Thoracic aorta (tissue), 2 donors: ENCODE measurements around the gene MAN1B1. TPM values are rescaled to one million over a fixed set of nuclear protein-coding genes. Genes with fewer than 3 reads are reported as not detected.

Experiments
- ATAC-seq: fragments of 150-250 bp; one replicate; pipeline ENCODE4 v1.8.0; 2017; ENCODE audit warnings: low read depth; ENCODE audit not compliant: insufficient number of reproducible peaks, low FRiP score
- DNase-seq: peaks from one replicate; pipeline ENCODE4 v3.0.0-alpha.2; 2020; ENCODE audit warnings: low spot score
- H3K27ac ChIP-seq, 2 donors: fragments of 200-600 bp; sonication (generic); 1 replicate in 1 of 2; 2 replicates in 1 of 2; pipeline ENCODE4 v1.5.1; 2016; ENCODE audit warnings: mild to moderate bottlenecking in 2 of 2, moderate library complexity in 2 of 2
- H3K27me3 ChIP-seq: fragments of 200-600 bp; sonication (generic); replicated peaks from 2 replicates; pipeline ENCODE4 v1.6.0; 2016; ENCODE audit warnings: mild to moderate bottlenecking; ENCODE audit not compliant: insufficient read depth
- H3K36me3 ChIP-seq: fragments of 200-600 bp; sonication (generic); one replicate; pipeline ENCODE4 v1.5.1; 2016
- H3K4me1 ChIP-seq, 2 donors: fragments of 200-600 bp; sonication (generic); 1 replicate in 1 of 2; 2 replicates in 1 of 2; pipeline versions ENCODE4 v1.5.1 to v1.6.0; 2016; ENCODE audit warnings: low read depth in 2 of 2, mild to moderate bottlenecking in 1 of 2; ENCODE audit not compliant: control insufficient read depth in 1 of 2
- H3K4me3 ChIP-seq: fragments of 200-600 bp; sonication (generic); 2 replicates; pipeline ENCODE4 v1.5.1; 2016; ENCODE audit warnings: mild to moderate bottlenecking
- H3K9me3 ChIP-seq: fragments of 200-600 bp; sonication (generic); 2 replicates; pipeline ENCODE4 v1.5.1; 2016
- CTCF ChIP-seq: fragments of 200-600 bp; sonication (generic); IDR thresholded peaks from one replicate; pipeline ENCODE4 v1.5.1; 2019; ENCODE audit warnings: antibody characterized with exemption
- total RNA-seq, 2 donors: library from RNA; depleted of rRNA; stranded (reverse); fragments of >200 nt; gene quantifications; one replicate each; pipeline versions ENCODE4 v1.1.0 to v1.2.3, GENCODE V29; 2016

Gene MAN1B1
- total RNA-seq, 2 donors from 2014 or later: 32.9 to 52.9 TPM

- no peaks in the 10 kb centered on the region for H3K9me3 ChIP-seq
- H3K4me1 ChIP-seq: no peaks in the 10 kb centered on the region
- H3K4me3 ChIP-seq: no peak overlapping the region
- no peaks in the 10 kb centered on the region for H3K27me3 ChIP-seq
- DNase-seq: no peak
- TF ChIP-seq CTCF: no peak
- peaks cover 32% of the 10 kb centered on the region for H3K36me3 ChIP-seq
- H3K27ac ChIP-seq: no peak overlapping the region
- ATAC-seq: no peak
Observed at GRCh38 chr9:137107982-137108381, 21.2 kb downstream of the MAN1B1 start.

GRCh38 chr9:137108608-137109249 is 21.9 kb downstream of the MAN1B1 start:
- Histone ChIP-seq H3K4me1 (peaks cover 0 to 4% of the 10 kb centered on the region in 2 donors), H3K4me3 (no peak overlapping the region), H3K36me3 (peaks cover 28% of the 10 kb centered on the region), H3K9me3 (no peaks in the 10 kb centered on the region), H3K27ac (no peak overlapping the region), H3K27me3 (no peaks in the 10 kb centered on the region)
- TF ChIP-seq CTCF: no peak
- no peak for ATAC-seq
- DNase-seq: no peak

GRCh38 chr9:137109250-137110146 is 22.7 kb downstream of the MAN1B1 start:
- no peak for TF ChIP-seq CTCF
- no peak for ATAC-seq
- Histone ChIP-seq H3K9me3 (no peaks in the 10 kb centered on the region), H3K4me3 (no peak overlapping the region), H3K36me3 (peaks cover 26% of the 10 kb centered on the region), H3K27ac (no peak overlapping the region), H3K4me1 (peaks cover 0 to 4% of the 10 kb centered on the region in 2 donors), H3K27me3 (no peaks in the 10 kb centered on the region)
- no peak for DNase-seq

- no peak for TF ChIP-seq CTCF
Observed at GRCh38 chr9:137110147-137110910, 23.5 kb downstream of the MAN1B1 start.

More at GRCh38 chr9:137110147-137110910, 23.5 kb downstream of the MAN1B1 start:
- ATAC-seq (no peak), DNase-seq (no peak)
- no peaks in the 10 kb centered on the region for H3K9me3 ChIP-seq
- peaks cover 5 to 11% of the 10 kb centered on the region in 2 donors for H3K4me1 ChIP-seq
- no peak overlapping the region for H3K4me3 ChIP-seq
- no peak overlapping the region for H3K27ac ChIP-seq
- peaks cover 23% of the 10 kb centered on the region for H3K36me3 ChIP-seq
- H3K27me3 ChIP-seq: no peaks in the 10 kb centered on the region
